G401 (cell line): ENCODE data around the gene DMAP1. TPM values are rescaled to one million over a fixed set of nuclear protein-coding genes. Genes with fewer than 3 reads are reported as not detected.

Source experiments
- DNase-seq: peaks from one replicate; pipeline ENCODE4 v3.0.0-alpha.2; 2015; ENCODE audit warnings: low spot score
- in situ Hi-C: cut with HindIII; loops from 2 replicates; pipeline ENCODE4 v1.10.0; 2016; ENCODE audit warnings: low sequenced_read_pairs, mixed read lengths
- total RNA-seq: library from RNA; depleted of rRNA; stranded (reverse); fragments of >200 nt; shearing (Covaris generic); gene quantifications from 2 replicates; pipeline ENCODE4 v1.2.3, GENCODE V29; 2014; rRNA removed

Gene DMAP1
- total RNA-seq, 1 experiment from 2014 or later = 39.5 TPM

- in situ Hi-C loops = no loop called here
- no peak for DNase-seq
Observed at GRCh38 chr1:44268054-44268453, 54.8 kb downstream of the DMAP1 start.

Other genes with a start within 250 kb of the DMAP1 start
- gene DPH2, start 243.5 kb upstream of the DMAP1 start, total RNA-seq = 43.0 and 47.6 TPM in 2 replicates
- 133 and 183 TPM in 2 replicates for gene ATP6V0B, start 238.5 kb upstream of the DMAP1 start, total RNA-seq
- gene B4GALT2, start 234.3 kb upstream of the DMAP1 start, total RNA-seq = 38.9 and 56.4 TPM in 2 replicates
- 2.2 and 8.1 TPM in 2 replicates for gene CCDC24, start 221.9 kb upstream of the DMAP1 start, total RNA-seq
- gene SLC6A9, start 182.0 kb upstream of the DMAP1 start, total RNA-seq = 0.55 and 1.7 TPM in 2 replicates
- gene KLF17, start 94.7 kb upstream of the DMAP1 start, total RNA-seq = not detected in 2 replicates
- not detected in 2 replicates for gene KLF18, start 71.8 kb upstream of the DMAP1 start, total RNA-seq
- 131 and 135 TPM in 2 replicates for gene ERI3, start 141.8 kb downstream of the DMAP1 start, total RNA-seq
- gene RNF220, start 191.8 kb downstream of the DMAP1 start, total RNA-seq = 92.2 and 98.3 TPM in 2 replicates